ACC112 (cell line): ENCODE results near the gene RAP2C.
"Not testable (repeated sequence)": the region's sequence is repeated elsewhere in the genome, so short reads cannot be mapped to it uniquely, and the experiment has no call there.

Experiments
- H2AFZ ChIP-seq: fragments of 200-600 bp; sonication (generic); one replicate; pipeline ENCODE4 v1.6.0; 2017; ENCODE audit warnings: antibody characterized with exemption, low read length; ENCODE audit not compliant: unreplicated experiment
- H3K27ac ChIP-seq: fragments of 200-600 bp; sonication (generic); 2 replicates; pipeline ENCODE4 v1.5.1; 2014; ENCODE audit warnings: low read depth, mild to moderate bottlenecking, antibody characterized with exemption, low read length, moderate library complexity
- H3K27me3 ChIP-seq: fragments of 200-600 bp; sonication (generic); 2 replicates; pipeline ENCODE4 v1.6.1; 2014; ENCODE audit warnings: mild to moderate bottlenecking, antibody characterized with exemption, low read length, moderate library complexity, mixed read lengths; ENCODE audit not compliant: insufficient read depth
- H3K36me3 ChIP-seq: fragments of 200-600 bp; sonication (generic); 2 replicates; pipeline ENCODE4 v1.6.1; 2016; ENCODE audit warnings: mild to moderate bottlenecking, antibody characterized with exemption, low read length, moderate library complexity, mixed read lengths; ENCODE audit not compliant: insufficient read depth
- H3K4me1 ChIP-seq: fragments of 200-600 bp; sonication (generic); one replicate; pipeline ENCODE4 v1.6.1; 2016; ENCODE audit warnings: low read length, mixed read lengths; ENCODE audit not compliant: insufficient read depth, unreplicated experiment, control insufficient read depth
- H3K4me3 ChIP-seq: fragments of 200-600 bp; sonication (generic); 2 replicates; pipeline ENCODE4 v1.5.1; 2014; ENCODE audit warnings: mild to moderate bottlenecking, low read depth, low read length
- H3K79me2 ChIP-seq: fragments of 200-600 bp; sonication (generic); one replicate; pipeline ENCODE4 v1.6.0; 2016; ENCODE audit warnings: low read length; ENCODE audit not compliant: control insufficient read depth, unreplicated experiment, insufficient read depth

Gene RAP2C

DNA sequence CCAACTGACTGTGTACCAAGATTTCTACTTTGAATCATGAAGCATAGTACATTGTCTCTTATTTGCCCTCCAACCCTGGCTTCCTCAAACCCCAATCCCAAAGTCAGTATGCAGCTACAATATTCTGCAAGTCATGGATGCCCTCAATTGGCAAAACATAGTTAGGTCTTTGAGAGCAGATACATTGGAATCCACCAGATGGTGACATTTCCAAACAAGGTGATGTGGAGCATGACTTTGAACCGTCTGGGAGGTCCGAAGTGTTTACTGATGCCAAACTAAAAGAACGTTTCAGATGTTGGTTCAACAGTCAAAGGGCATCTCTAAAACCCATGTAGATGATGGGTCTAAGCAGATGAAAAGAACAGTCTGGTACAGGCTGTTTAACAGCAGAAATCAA lies 47.8 kb downstream of the RAP2C start:
- H3K79me2 ChIP-seq: no peaks in the 10 kb centered on the region
- H3K4me1 ChIP-seq: no peaks in the 10 kb centered on the region
- peaks cover 28% of the 10 kb centered on the region for H3K27me3 ChIP-seq
- H3K36me3 ChIP-seq: no peaks in the 10 kb centered on the region
- H3K4me3 ChIP-seq: no peak overlapping the region
- no peak overlapping the region for H3K27ac ChIP-seq
- H2AFZ ChIP-seq: no peak overlapping the region

DNA sequence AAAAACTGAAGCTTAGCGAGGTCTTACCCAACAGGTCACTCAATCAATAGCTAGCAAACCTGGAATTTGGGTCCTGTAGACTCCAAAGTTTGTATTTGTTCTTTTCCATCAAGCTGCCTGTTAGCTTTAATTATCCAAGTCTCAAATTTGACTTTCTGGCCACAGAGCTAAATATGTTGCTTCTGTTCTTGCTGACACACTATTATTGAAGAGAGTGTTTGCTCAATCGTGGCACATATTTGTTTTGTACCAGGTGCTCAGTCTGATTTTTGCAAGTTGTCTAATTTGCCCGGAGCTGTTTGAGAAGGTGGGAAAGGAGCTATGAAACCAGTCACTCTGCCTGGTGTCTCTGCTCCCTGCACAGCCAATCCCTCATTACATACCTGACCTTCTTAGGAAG lies 49.7 kb downstream of the RAP2C start:
- H3K27me3 ChIP-seq: peaks cover 23% of the 10 kb centered on the region
- H3K4me1 ChIP-seq: no peaks in the 10 kb centered on the region
- no peaks in the 10 kb centered on the region for H3K36me3 ChIP-seq
- H3K79me2 ChIP-seq: no peaks in the 10 kb centered on the region
- H3K4me3 ChIP-seq: no peak overlapping the region
- no peak overlapping the region for H3K27ac ChIP-seq
- no peak overlapping the region for H2AFZ ChIP-seq

DNA sequence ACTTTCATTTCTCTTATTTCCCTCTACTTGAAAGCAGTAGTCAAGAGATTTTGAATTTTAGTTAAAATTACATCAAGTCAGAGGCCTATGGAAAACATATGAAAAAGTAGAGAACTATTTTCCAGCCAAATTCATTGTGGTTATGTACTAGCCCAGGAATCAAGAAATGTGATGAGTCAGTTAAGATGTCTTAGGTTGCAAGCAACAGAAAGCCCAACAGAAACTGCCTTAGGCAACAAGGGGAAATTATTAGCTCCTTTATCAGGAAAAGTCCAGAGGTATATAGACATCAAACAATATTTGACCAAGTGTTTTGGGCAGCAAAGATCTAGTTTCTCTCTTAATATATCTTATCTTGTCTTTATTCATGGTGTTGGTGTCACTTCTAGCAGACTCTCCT lies 53.6 kb downstream of the RAP2C start:
- Histone ChIP-seq H2AFZ (no peak overlapping the region), H3K36me3 (no peaks in the 10 kb centered on the region), H3K79me2 (no peaks in the 10 kb centered on the region), H3K4me3 (no peak overlapping the region), H3K27me3 (peaks cover 11% of the 10 kb centered on the region), H3K27ac (no peak overlapping the region), H3K4me1 (no peaks in the 10 kb centered on the region)

DNA sequence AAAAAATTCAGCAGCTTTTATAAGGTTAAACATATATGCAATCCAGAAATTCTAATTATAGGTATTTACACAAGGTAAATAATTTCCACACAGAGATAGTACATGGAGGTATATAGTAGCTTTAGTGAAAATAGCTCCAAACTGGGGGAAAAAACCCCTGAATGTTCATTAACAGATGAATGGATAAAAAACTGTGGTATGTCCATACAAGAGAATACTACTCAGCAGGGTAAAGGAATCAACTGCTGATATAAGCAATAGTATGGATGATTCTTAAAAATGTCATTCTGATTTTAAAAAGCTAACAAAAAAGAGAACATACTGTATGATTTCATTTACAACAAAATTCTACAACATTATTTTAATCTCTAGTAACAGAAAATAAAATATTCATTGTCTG lies 54.2 kb downstream of the RAP2C start:
- Histone ChIP-seq H3K79me2 (no peaks in the 10 kb centered on the region), H3K27me3 (peaks cover 8% of the 10 kb centered on the region), H3K36me3 (no peaks in the 10 kb centered on the region), H3K4me3 (no peak overlapping the region), H3K27ac (no peak overlapping the region), H3K4me1 (no peaks in the 10 kb centered on the region), H2AFZ (no peak overlapping the region)

- H3K27ac ChIP-seq, H3K4me3 ChIP-seq, H3K79me2 ChIP-seq, H3K27me3 ChIP-seq, H2AFZ ChIP-seq, H3K36me3 ChIP-seq, H3K4me1 ChIP-seq: not testable (repeated sequence)
Measured at GRCh38 chrX:132163094-132163493, 56.2 kb downstream of the RAP2C start.

DNA sequence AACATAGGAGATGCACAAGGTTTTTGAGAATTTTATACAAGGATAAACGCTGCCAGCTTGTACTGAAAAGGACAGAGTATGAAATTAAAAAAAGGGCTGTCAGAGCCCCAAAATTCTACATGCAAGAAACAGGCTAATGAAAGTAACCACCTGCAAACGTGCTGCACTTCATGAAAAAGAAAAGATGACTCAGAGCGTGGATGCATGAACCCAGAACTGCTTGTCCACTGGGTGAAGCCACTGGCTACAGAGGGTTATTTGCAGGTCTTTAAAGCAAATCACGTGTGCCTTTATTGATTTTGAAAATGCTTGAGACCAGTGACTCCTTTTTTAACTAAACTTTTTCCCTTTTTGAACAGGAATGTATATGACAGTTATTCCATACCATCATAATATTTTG lies 66.1 kb downstream of the RAP2C start:
- Histone ChIP-seq H3K79me2 (no peaks in the 10 kb centered on the region), H3K4me3 (no peak overlapping the region), H3K27me3 (no peaks in the 10 kb centered on the region), H3K27ac (no peak overlapping the region), H3K36me3 (no peaks in the 10 kb centered on the region), H3K4me1 (no peaks in the 10 kb centered on the region), H2AFZ (no peak overlapping the region)
